ENCODE measurements around the gene FUS.

- TF ChIP-seq CTCF (conservative IDR thresholded peaks at IDR 0.05; ENCODE audit: low read length) (no peak), EZH2phosphoT487 (IDR thresholded peaks at IDR 0.05; ENCODE audit: borderline replicate concordance, low read depth, low read length) (no peak)
These were observed 3.8 kb downstream of the FUS start for GRCh38 chr16:31183432-31184428.
